ENCODE results near the gene MICOS13. TPM values are rescaled to one million over a fixed set of nuclear protein-coding genes. Genes with fewer than 3 reads are reported as not detected.

MICOS13 gene
- total and polyA plus RNA-seq, 2 experiments from 2014 or later = 15.5 to 54.6 TPM

DNA sequence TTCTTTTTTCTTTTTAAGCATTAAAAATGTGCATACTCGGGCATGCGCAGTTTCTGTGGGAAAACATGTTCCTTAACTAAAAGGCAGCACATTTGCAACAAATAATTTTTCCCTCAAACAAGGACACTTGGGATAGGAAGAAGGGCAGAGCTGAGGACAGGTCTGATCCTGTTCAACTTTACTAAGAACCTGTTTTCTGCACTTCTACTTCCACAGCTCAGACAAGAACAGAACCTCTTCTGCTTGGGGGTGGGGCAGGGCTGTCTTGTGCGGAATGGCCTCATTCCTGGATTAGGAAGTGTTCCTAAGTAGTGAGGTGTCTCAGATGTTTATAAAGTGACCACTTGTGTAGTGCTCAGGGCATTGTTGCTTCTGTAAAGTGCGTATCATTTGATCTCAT, 39.1 kb downstream of the MICOS13 start:
- Histone ChIP-seq H2AFZ (no peak overlapping the region), H3K9me2 (ENCODE audit: insufficient read depth) (no peaks in the 10 kb centered on the region), H3K36me3 (ENCODE audit: insufficient read depth) (peaks cover 39% of the 10 kb centered on the region), H3K79me2 (replicated peaks; ENCODE audit: insufficient read depth) (peaks cover 99% of the 10 kb centered on the region), H3K4me2 (no peak overlapping the region), H3K27me3 (ENCODE audit: insufficient read depth) (no peaks in the 10 kb centered on the region), H3F3A (replicated peaks; ENCODE audit: low read depth) (peaks cover 6% of the 10 kb centered on the region; the same call in 1 of the 2 replicates), H3K4me3 (no peak overlapping the region), H3K4me1 (ENCODE audit: insufficient read depth) (no peaks in the 10 kb centered on the region), H4K20me1 (replicated peaks; ENCODE audit: insufficient read depth) (peaks cover 81% of the 10 kb centered on the region), H3K27ac (ENCODE audit: low read depth) (peak overlapping the region; percentile 78; the same call in 1 of the 2 replicates)
- Mint-ChIP-seq H3K4me3 (no peak overlapping the region), H3K36me3 (ENCODE audit: low read depth) (peaks cover 52% of the 10 kb centered on the region), H3K4me1 (no peaks in the 10 kb centered on the region; the same call in 2 of the 3 replicates), H3K27ac (no peak overlapping the region), H3K27me3 (ENCODE audit: insufficient read depth, low read depth, poor library complexity) (peaks cover 1% of the 10 kb centered on the region), H3K9me3 (no peaks in the 10 kb centered on the region)
- DNase-seq (ENCODE audit: low spot score) = no peak
- no peak for ATAC-seq
- TF ChIP-seq NANOG (IDR thresholded peaks at IDR 0.05; ENCODE audit: borderline replicate concordance) = no peak

GRCh38 chr19:5637971-5638370, 42.3 kb downstream of the MICOS13 start:
- peaks cover 14% of the 10 kb centered on the region for H3K36me3 ChIP-seq (ENCODE audit: insufficient read depth)
- H3K27ac Mint-ChIP-seq = no peak overlapping the region
- H3K4me2 ChIP-seq = no peak overlapping the region
- TF ChIP-seq ZNF331 (CRISPR knock-in tag; IDR thresholded peaks at IDR 0.05; ENCODE audit: low read depth) (no peak), ETS1 (IDR thresholded peaks at IDR 0.05) (no peak), CREB1 (CRISPR knock-in tag; IDR thresholded peaks at IDR 0.05; ENCODE audit: low read depth) (no peak), JUNB (IDR thresholded peaks at IDR 0.05; ENCODE audit: unreplicated experiment) (no peak), NANOG (IDR thresholded peaks at IDR 0.05; ENCODE audit: borderline replicate concordance) (no peak), EZH2phosphoT487 (IDR thresholded peaks at IDR 0.05; ENCODE audit: unreplicated experiment) (no peak)
- TF ChIP-seq, protein P1, sequence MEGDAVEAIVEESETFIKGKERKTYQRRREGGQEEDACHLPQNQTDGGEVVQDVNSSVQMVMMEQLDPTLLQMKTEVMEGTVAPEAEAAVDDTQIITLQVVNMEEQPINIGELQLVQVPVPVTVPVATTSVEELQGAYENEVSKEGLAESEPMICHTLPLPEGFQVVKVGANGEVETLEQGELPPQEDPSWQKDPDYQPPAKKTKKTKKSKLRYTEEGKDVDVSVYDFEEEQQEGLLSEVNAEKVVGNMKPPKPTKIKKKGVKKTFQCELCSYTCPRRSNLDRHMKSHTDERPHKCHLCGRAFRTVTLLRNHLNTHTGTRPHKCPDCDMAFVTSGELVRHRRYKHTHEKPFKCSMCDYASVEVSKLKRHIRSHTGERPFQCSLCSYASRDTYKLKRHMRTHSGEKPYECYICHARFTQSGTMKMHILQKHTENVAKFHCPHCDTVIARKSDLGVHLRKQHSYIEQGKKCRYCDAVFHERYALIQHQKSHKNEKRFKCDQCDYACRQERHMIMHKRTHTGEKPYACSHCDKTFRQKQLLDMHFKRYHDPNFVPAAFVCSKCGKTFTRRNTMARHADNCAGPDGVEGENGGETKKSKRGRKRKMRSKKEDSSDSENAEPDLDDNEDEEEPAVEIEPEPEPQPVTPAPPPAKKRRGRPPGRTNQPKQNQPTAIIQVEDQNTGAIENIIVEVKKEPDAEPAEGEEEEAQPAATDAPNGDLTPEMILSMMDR (conservative IDR thresholded peaks at IDR 0.05; ENCODE audit: low read depth in 2 of 2) = no peak
- TF ChIP-seq, protein P2, sequence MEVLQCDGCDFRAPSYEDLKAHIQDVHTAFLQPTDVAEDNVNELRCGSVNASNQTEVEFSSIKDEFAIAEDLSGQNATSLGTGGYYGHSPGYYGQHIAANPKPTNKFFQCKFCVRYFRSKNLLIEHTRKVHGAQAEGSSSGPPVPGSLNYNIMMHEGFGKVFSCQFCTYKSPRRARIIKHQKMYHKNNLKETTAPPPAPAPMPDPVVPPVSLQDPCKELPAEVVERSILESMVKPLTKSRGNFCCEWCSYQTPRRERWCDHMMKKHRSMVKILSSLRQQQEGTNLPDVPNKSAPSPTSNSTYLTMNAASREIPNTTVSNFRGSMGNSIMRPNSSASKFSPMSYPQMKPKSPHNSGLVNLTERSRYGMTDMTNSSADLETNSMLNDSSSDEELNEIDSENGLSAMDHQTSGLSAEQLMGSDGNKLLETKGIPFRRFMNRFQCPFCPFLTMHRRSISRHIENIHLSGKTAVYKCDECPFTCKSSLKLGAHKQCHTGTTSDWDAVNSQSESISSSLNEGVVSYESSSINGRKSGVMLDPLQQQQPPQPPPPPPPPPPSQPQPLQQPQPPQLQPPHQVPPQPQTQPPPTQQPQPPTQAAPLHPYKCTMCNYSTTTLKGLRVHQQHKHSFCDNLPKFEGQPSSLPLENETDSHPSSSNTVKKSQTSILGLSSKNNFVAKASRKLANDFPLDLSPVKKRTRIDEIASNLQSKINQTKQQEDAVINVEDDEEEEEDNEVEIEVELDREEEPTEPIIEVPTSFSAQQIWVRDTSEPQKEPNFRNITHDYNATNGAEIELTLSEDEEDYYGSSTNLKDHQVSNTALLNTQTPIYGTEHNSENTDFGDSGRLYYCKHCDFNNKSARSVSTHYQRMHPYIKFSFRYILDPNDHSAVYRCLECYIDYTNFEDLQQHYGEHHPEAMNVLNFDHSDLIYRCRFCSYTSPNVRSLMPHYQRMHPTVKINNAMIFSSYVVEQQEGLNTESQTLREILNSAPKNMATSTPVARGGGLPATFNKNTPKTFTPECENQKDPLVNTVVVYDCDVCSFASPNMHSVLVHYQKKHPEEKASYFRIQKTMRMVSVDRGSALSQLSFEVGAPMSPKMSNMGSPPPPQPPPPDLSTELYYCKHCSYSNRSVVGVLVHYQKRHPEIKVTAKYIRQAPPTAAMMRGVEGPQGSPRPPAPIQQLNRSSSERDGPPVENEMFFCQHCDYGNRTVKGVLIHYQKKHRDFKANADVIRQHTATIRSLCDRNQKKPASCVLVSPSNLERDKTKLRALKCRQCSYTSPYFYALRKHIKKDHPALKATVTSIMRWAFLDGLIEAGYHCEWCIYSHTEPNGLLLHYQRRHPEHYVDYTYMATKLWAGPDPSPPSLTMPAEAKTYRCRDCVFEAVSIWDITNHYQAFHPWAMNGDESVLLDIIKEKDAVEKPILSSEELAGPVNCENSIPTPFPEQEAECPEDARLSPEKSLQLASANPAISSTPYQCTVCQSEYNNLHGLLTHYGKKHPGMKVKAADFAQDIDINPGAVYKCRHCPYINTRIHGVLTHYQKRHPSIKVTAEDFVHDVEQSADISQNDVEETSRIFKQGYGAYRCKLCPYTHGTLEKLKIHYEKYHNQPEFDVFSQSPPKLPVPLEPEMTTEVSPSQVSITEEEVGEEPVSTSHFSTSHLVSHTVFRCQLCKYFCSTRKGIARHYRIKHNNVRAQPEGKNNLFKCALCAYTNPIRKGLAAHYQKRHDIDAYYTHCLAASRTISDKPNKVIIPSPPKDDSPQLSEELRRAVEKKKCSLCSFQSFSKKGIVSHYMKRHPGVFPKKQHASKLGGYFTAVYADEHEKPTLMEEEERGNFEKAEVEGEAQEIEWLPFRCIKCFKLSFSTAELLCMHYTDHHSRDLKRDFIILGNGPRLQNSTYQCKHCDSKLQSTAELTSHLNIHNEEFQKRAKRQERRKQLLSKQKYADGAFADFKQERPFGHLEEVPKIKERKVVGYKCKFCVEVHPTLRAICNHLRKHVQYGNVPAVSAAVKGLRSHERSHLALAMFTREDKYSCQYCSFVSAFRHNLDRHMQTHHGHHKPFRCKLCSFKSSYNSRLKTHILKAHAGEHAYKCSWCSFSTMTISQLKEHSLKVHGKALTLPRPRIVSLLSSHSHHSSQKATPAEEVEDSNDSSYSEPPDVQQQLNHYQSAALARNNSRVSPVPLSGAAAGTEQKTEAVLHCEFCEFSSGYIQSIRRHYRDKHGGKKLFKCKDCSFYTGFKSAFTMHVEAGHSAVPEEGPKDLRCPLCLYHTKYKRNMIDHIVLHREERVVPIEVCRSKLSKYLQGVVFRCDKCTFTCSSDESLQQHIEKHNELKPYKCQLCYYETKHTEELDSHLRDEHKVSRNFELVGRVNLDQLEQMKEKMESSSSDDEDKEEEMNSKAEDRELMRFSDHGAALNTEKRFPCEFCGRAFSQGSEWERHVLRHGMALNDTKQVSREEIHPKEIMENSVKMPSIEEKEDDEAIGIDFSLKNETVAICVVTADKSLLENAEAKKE (CRISPR knock-in tag; IDR thresholded peaks at IDR 0.05) = no peak
- TF ChIP-seq, protein P3, sequence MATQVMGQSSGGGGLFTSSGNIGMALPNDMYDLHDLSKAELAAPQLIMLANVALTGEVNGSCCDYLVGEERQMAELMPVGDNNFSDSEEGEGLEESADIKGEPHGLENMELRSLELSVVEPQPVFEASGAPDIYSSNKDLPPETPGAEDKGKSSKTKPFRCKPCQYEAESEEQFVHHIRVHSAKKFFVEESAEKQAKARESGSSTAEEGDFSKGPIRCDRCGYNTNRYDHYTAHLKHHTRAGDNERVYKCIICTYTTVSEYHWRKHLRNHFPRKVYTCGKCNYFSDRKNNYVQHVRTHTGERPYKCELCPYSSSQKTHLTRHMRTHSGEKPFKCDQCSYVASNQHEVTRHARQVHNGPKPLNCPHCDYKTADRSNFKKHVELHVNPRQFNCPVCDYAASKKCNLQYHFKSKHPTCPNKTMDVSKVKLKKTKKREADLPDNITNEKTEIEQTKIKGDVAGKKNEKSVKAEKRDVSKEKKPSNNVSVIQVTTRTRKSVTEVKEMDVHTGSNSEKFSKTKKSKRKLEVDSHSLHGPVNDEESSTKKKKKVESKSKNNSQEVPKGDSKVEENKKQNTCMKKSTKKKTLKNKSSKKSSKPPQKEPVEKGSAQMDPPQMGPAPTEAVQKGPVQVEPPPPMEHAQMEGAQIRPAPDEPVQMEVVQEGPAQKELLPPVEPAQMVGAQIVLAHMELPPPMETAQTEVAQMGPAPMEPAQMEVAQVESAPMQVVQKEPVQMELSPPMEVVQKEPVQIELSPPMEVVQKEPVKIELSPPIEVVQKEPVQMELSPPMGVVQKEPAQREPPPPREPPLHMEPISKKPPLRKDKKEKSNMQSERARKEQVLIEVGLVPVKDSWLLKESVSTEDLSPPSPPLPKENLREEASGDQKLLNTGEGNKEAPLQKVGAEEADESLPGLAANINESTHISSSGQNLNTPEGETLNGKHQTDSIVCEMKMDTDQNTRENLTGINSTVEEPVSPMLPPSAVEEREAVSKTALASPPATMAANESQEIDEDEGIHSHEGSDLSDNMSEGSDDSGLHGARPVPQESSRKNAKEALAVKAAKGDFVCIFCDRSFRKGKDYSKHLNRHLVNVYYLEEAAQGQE (IDR thresholded peaks at IDR 0.05; ENCODE audit: unreplicated experiment) = no peak

More at GRCh38 chr19:5637971-5638370, 42.3 kb downstream of the MICOS13 start:
- Histone ChIP-seq H3K4me3 (no peak overlapping the region), H3K79me2 (replicated peaks; ENCODE audit: insufficient read depth) (peaks cover 100% of the 10 kb centered on the region), H4K20me1 (replicated peaks; ENCODE audit: insufficient read depth) (peaks cover 83% of the 10 kb centered on the region), H2AFZ (no peak overlapping the region), H3F3A (replicated peaks; ENCODE audit: low read depth) (0 out of 2 replicates have a peak, but pooled peaks cover 7% of the 10 kb centered on the region), H3K27ac (ENCODE audit: low read depth) (no peak overlapping the region), H3K27me3 (ENCODE audit: insufficient read depth) (no peaks in the 10 kb centered on the region), H3K9me2 (ENCODE audit: insufficient read depth) (no peaks in the 10 kb centered on the region), H3K4me1 (ENCODE audit: insufficient read depth) (no peaks in the 10 kb centered on the region)
- peaks cover 1% of the 10 kb centered on the region for H3K27me3 Mint-ChIP-seq (ENCODE audit: insufficient read depth, low read depth, poor library complexity)
- ATAC-seq (no peak), DNase-seq (ENCODE audit: low spot score) (no peak)
- no peaks in the 10 kb centered on the region for H3K9me3 Mint-ChIP-seq
- H3K36me3 Mint-ChIP-seq (ENCODE audit: low read depth) = peaks cover 20% of the 10 kb centered on the region
- no peak overlapping the region for H3K4me3 Mint-ChIP-seq
- no peaks in the 10 kb centered on the region; the same call in 2 of the 3 replicates for H3K4me1 Mint-ChIP-seq

Measured in GM23338 (cell line).